ENCODE results near the gene CFAP77.
A peak's percentile ranks its signal among the peaks of the same experiment; 100 is the strongest.

CFAP77 gene

DNA sequence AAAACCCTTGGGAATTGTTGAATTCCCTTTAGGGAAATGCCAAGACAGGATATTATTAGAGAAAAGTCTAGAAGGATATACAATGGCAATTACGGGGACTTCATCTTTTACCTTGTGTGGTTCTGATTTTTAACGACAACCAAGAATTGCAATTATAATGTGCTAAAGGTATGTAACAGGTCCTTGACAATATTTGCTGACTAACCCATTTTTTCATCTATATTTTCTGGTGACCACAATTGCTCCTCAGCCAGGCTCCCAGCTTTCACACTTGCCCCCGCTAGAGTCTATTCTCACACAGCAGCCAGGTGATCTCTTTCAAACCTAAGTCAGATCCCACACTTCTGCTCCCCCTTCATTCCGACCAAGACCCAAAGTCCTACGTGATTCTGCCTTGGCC, 206.7 kb downstream of the CFAP77 start:
- peaks cover 44% of the 10 kb centered on the region for H3K36me3 Mint-ChIP-seq (ENCODE audit: insufficient read depth)
- H3K27me3 Mint-ChIP-seq: no peaks in the 10 kb centered on the region
- no peaks in the 10 kb centered on the region for H3K9me3 Mint-ChIP-seq
- H3K4me3 Mint-ChIP-seq: no peak overlapping the region
- peak overlapping the region in 1 of 2 donors; percentile 46 for H3K27ac Mint-ChIP-seq
- peaks cover 0 to 7% of the 10 kb centered on the region in 2 donors for H3K4me1 Mint-ChIP-seq (ENCODE audit: low read depth in 2 of 2)
- DNase-seq (no peak), ATAC-seq (replicated peaks) (no peak)

DNA sequence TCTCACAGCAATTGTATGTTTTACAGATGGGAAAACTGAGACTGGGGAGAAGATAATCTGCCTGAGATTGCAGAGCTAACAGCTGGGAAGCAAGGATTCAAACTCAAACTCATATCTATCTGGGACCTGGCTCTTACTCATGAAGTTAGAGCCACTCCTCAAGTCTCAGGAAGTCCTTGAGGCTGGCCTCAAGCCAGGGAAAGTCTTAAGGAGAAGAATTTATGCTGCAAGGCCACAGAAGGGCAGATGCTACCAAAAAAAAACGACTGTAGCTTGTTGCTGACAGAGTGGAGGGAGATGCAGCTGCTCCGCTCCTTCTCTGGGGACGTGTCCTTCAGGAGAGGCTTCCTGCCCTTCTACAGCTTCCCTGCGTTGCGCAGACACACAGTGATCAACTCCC, 212.1 kb downstream of the CFAP77 start:
- Mint-ChIP-seq H3K27ac (no peak overlapping the region), H3K27me3 (no peaks in the 10 kb centered on the region), H3K4me1 (ENCODE audit: low read depth in 2 of 2) (peaks cover 2 to 3% of the 10 kb centered on the region in 2 donors), H3K36me3 (ENCODE audit: insufficient read depth) (peaks cover 52% of the 10 kb centered on the region), H3K4me3 (no peak overlapping the region), H3K9me3 (no peaks in the 10 kb centered on the region)
- no peak for ATAC-seq (replicated peaks)
- no peak for DNase-seq
